HG02840 (cell line): ENCODE measurements around the gene HID1.
"Not testable (repeated sequence)": the region's sequence is repeated elsewhere in the genome, so short reads cannot be mapped to it uniquely, and the experiment has no call there.

Experiments used
- ATAC-seq: cut with Tn5 transposase; IDR thresholded peaks from one replicate; pipeline ENCODE4 v1.9.1; 2021; ENCODE audit warnings: mild to moderate bottlenecking, moderate library complexity, moderate number of reproducible peaks; ENCODE audit not compliant: unreplicated experiment, low FRiP score

HID1 gene, protein sequence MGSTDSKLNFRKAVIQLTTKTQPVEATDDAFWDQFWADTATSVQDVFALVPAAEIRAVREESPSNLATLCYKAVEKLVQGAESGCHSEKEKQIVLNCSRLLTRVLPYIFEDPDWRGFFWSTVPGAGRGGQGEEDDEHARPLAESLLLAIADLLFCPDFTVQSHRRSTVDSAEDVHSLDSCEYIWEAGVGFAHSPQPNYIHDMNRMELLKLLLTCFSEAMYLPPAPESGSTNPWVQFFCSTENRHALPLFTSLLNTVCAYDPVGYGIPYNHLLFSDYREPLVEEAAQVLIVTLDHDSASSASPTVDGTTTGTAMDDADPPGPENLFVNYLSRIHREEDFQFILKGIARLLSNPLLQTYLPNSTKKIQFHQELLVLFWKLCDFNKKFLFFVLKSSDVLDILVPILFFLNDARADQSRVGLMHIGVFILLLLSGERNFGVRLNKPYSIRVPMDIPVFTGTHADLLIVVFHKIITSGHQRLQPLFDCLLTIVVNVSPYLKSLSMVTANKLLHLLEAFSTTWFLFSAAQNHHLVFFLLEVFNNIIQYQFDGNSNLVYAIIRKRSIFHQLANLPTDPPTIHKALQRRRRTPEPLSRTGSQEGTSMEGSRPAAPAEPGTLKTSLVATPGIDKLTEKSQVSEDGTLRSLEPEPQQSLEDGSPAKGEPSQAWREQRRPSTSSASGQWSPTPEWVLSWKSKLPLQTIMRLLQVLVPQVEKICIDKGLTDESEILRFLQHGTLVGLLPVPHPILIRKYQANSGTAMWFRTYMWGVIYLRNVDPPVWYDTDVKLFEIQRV

DNA sequence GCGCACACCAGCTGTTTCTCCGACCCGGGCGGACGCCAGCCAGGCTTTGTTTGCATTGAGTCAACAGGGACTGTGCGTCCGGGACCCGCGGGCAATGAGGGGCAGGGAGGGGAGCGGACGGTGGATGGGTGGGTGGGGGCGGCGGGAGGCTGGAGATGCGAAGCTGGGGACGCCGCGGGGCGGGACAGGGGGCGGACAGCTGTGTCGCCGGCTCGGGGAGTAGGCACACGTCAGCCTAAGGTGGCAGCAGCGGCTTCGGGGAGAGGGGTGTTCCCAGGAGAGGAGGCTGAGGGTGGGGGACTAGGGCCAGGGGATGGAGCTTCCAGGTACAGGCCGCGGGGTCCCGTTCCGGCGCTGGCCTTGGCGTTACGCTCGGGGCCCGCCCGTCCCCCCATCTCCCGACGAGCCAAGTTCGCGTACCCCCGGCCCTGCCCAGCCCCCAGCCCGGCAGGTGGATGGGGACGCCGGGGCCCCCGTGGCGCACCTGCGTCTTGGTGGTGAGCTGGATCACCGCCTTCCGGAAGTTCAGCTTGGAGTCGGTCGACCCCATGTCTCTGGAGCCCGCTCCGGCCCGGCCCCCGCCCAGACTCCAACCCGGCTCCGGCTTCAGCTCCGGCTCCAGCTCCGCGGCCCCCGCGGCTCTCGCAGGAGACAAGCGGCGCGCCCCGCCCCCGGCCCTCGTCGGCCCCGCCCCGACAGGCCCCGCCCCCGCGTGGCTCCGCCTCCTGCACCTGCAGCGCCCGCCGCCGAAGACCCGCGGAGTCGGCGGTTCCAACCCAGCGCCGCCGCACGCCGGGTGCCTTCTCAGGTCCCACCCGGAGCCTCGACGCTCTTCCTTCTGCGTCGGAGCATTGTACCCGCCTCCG is at the start of gene HID1:
Gene HID1 (minus strand): TSS at position 653 of the 866 bp plus-strand sequence. CDS start 103 bp downstream, at position 550.
- ATAC-seq = no peak

DNA sequence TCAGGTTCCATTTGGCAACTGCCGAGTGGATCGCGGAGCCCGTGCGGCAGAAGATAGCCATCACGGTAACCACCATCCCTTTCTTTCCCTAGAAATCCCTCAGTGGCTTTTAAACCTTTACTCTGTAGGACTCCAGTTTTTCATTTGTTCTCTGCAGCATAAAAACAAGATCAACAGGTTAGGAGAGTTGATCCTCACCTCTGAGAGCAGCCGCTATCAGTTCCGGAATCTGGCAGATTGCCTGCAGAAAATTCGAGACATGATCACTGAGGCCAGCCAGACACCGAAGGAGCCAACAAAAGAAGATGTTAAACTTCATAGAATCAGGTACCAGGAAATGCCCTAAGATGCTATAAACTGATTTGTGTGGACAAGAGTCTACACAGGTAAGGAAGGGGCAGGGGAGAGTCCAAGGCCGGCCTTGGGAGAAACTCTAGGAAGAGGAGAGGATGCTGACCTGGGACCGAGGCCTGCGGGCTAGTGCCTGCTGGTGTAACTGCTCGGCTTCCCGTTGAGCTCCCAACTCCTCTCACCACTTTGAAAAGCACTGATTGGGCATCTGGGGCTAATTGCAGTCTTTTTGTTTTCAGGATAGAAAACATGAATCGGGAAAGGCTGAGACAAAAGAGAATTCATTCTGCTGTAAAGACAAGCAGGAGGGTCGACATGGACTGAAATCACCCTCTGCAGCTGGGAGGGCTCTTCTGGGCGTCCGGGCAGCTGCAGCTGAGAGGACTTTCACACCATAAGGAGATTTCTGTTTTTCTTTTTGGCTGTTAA is 48.0 kb upstream of the HID1 start:
- ATAC-seq = no peak

DNA sequence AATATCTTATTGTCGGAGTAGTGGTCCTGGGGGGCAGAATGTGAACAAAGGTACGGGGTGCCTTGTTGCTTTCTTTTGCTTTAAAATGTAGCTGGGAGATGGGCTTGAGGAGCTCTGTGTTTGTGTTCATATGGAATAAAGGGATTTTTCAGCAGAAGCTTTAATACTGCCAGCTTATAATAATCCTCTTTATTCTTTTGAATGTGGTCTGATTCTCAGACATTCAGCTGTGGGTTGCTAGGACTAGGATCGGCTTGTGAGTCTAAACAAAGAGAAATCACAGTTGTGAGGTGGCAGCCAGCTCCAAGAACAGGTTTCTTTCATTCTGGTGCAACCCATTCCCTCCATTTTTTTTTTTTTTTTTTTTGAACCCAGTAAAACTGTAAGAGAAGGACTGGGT is 47.2 kb upstream of the HID1 start:
- ATAC-seq = no peak

DNA sequence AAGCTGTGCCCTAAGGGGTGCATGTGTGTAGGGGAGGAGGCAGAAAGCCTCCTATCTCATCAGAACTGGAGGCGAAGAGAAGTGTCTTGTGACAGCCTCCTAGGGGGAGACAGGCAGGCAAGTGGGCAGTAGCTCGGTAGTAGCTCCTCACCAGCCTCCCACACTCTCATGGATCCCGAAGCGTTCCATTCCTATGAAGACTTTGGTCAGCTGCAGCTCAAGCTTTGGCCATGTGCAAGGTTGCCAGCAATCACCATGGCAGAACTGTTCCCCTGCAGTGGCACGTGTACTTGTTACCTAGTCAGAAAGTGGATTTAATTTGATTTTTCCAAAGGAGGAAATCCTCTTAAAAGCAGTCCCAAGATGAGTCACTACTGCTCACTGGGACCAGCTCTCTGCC is 46.6 kb upstream of the HID1 start:
- ATAC-seq = no peak

DNA sequence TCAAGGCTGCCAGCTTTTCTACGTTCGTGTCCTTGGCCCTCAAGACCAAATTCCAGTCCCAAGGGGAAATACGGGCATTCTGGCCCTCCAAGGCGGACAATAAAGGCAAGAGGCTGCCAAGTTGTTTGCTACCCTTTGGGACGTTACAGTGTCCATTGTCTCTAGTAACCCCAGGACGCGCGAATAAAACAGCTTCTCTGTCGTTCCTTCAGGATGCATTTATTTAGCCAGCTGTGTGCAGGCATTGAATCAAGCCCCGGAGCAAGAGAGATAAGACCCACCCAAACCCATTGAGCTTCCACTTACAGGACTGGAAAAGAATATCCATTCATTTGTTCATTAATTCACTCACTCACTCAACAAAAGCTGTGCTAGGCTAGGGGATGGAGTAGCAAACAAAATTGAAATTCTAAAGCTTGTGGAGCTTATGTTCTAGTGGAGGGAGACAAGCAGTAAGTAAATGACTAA is 40.6 kb upstream of the HID1 start:
- ATAC-seq = no peak

DNA sequence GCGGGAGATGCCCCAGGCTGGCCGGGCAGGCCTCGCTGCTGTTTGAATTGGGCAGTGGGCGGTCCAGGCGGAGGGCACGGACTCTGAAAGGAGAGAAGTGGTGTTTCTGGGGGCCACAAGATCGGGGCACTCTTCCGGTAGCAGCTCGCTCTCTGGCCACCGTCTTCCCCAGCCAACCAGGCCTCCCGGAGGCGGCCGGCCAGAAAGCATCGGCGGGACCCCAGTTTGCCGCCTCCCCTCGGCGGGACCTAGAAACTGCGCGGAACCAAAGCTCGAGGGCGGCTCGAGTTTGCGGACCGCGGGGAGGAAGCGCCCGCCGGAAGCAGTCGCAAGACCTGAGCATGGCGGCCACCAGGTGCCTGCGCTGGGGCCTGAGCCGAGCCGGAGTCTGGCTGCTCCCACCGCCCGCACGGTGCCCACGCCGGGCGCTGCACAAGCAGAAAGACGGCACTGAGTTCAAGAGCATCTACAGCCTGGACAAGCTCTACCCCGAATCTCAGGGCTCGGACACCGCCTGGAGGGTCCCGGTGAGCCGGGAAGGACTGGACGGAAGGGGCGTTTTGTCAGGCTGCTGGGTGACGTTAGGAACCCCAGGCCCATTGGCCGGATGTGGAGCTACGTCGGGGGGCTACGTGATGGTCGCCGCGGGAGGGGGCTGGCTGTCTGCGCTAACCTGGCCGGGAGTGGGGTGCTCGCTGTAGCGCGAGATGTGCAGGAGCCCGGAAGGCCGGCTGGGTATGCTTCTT is 40.0 kb upstream of the HID1 start, which contains the start of gene MRPL58:
Gene MRPL58 (plus strand): TSS at position 325 of the 746 bp plus-strand sequence. CDS start 17 bp downstream, at position 342.
- peak; percentile 91 for ATAC-seq

DNA sequence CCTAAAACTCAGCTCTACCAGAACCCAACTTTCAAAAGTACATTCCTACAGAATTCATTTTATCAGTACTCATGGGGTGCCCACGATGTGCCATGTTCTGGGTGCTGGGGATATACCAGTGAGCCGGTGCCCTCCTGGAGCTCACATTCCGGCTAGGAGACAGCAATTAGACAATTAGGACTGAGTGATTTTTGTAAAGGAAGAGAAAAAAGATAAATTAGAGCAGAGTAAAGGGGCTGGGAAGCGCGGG is 39.5 kb upstream of the HID1 start:
- ATAC-seq = no peak

DNA sequence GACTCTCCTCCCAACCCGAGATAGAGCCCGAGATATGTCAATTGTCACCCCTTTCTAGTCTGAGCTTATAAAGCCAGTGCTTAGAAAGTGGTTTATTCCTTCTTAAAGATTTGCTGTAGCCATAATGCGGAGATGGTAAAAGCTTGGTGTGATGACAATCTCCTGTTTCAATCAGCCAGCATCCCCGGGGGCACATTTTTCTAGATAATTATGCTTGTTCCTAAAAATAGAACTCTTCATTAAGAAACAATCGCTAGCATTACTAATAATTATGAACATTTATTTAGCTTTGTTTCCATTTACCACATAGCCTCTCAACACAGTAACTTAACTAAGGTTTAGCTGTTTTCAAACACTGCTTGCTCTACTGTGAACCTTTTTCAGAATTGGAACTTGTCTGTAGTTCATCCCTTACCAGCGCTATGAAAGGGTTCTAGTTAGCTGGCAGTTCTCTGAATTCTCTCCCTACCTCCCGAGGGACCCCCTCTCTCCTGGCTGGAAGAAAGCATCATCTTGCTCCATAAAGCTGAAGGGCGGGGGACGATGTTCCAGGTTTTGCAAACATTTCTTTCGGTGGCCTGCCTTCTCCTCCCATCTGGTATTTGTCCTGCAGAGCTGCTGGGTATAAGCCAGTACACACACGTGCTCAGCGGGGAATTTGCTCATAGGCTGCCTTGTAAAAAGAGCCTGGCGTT is 39.0 kb upstream of the HID1 start:
- ATAC-seq = no peak

DNA sequence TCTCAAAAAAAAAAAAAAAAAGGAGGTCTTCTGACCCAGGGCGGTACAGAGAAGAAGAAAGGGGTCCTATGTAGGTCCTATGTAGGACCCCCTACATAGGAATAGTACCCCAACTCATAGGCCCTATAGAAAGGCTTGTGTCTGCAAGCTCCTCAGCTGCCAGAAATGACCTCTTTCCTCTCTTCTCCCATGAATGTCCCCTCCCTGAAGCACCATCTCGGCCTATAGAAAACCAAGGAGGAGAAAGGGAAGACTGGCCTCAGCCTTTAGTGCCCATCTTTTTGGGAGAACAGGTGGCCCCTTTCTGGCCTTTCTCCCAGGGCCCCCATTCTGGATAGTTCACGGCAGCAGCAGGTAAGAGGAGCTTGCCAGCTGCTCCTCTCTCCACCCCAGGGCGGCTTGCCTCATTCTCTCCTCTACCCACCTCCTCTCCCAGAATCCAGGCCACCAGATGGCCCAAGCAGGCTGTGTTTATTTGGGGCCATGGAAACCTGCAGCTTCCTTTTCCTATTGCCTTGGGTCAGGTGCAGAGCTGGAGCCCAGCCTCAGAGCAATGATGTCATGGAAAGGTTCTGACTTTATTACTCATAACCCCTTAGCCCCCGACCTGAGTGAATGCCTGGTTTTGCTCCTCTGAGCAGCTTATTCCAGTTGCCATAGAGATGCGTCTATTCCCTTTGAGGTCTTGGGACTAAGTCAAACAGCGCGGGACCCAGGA is 38.3 kb upstream of the HID1 start:
- ATAC-seq = no peak

DNA sequence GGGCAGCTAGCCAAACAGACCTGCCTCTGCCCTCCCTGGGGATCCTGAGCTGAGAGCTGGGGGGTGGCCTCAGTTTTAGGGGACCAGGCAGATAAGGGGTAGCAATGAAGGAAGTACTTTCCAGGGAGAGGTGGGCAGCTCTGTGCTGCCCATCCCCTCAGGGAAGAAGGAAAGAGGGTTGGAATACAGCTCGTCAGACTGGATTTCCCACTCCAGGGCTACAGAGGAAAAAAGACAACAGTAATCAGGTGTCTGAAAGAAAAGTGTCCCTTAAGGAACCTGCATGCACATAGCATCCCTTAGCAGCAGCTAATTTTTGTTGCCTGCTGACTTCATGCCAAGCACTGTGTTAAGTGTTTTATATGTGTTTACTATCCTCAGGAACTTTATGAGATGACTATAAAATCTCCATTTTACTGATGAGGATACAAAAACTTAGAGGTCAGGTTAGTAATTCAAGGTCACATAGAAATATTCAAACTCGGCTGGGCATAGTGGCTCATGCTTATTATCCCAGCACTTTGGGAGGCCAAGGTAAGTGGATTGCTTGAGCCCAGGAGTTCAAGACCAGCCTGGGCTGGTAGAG is 36.7 kb upstream of the HID1 start:
- no peak for ATAC-seq

DNA sequence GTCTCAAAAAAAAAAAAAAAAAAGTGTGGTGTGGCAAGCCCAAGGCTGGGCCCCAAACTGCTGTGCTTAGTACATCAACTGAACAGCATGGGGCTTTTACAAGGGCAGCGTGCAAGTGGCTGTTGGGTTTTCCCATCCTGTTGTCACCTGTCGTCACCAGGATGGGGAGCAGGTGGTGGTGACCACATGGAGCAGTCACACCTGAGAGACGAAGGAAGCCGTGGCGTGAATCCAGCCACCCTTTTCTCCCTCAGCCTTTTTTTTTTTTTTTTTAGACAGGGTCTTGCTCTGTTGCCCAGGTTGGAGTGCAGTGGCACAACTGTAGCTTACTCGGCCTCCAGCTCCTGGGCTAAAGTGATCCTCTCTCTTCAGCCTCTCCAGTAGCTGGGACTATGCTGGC is 35.8 kb upstream of the HID1 start:
- no peak for ATAC-seq

DNA sequence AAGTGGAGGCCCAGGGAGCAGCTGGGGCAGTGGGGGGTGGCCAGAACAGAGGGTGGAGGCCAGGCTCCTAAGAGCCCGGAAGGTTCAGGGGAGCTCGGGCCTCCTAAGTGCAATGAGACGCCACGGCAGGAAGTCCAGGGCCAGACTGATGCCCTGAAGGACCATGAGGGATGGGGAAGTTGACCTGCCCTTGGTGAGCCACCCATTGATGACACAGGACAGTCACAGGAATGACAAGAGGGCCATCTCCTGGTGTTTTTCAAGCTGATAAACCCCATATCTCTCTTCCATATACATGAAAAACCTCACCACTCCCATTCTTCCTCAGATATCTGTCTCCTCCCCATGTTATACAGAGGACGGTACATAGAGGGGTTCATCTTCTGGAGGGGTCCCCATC is 34.1 kb upstream of the HID1 start:
- no peak for ATAC-seq

DNA sequence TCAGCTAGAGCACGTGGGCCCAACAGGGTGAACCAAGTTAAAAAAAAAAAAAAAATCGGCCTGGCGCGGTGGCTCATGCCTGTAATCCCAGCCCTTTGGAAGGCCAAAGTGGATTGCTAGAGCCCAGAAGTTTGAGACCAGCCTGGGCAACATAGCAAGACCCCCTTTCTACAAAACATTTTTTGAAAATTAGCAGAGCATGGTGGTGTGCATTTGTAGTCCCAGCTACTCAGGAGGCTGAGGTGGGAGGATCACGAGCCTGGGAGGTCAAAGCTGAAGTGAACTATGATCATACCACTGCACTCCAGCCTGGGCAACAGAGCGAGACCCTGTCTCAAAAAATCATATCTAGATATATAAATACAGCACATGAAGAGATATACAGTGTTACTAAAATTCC is 33.5 kb upstream of the HID1 start:
- ATAC-seq = not testable (repeated sequence)

DNA sequence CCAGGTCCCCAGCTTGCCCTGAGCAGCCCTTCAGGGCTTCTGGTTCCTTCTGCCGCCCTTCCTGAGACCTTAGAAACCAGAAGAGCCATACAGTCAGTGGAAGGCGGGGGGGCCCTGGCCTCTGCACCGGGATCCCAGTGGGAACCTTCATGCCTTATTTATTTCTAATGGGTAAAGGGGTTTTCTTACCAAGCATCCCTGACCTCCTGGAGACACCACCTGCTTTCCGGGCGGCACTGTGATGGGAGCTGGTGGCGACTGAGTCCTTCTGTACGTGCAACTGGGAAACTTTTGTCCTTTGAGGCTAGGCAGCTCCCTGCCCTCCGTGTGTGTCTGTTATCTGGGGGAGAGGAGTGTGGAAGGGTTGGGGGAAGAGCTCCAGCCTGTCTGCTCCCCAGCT is 32.7 kb upstream of the HID1 start:
- ATAC-seq = no peak

DNA sequence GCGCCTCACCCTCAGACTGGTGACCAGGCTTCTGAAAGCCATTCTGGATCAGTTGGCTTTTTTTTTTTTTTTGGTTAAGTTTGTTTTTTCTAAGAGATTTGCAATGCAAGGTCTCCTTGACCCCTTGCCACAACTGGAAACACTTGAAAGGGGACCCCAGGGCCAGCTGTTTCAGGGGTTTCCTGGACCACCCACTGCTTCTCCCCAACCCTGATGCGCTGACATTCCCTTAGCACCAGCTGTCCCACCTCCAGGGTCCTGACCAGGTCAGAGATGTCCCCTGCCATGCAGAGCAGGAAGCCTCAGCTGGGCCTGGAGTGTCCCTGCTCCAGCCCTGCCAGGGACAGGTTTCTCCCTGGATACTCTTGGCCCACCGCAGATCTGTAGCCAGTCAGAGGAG is 31.8 kb upstream of the HID1 start:
- no peak for ATAC-seq

DNA sequence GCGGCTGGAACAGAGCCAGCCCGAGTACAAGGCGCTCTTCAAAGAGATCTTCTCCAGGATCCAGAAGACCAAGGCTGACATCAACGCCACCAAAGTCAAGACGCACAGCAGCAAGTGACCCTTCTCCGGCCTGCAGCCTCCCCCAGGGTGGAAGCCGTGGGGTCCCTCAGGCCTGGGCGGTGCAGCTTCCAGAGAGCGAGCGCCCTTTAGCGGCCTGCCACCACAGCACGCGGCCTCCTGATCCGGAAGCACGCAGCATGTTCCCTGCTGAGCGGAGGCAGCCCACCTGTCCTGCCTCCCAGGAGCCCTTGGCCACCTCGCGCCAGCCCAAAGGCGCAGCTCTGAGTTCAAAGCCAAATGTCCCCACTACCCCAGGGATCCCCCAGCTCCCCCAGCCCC is 31.4 kb upstream of the HID1 start:
- no peak for ATAC-seq

DNA sequence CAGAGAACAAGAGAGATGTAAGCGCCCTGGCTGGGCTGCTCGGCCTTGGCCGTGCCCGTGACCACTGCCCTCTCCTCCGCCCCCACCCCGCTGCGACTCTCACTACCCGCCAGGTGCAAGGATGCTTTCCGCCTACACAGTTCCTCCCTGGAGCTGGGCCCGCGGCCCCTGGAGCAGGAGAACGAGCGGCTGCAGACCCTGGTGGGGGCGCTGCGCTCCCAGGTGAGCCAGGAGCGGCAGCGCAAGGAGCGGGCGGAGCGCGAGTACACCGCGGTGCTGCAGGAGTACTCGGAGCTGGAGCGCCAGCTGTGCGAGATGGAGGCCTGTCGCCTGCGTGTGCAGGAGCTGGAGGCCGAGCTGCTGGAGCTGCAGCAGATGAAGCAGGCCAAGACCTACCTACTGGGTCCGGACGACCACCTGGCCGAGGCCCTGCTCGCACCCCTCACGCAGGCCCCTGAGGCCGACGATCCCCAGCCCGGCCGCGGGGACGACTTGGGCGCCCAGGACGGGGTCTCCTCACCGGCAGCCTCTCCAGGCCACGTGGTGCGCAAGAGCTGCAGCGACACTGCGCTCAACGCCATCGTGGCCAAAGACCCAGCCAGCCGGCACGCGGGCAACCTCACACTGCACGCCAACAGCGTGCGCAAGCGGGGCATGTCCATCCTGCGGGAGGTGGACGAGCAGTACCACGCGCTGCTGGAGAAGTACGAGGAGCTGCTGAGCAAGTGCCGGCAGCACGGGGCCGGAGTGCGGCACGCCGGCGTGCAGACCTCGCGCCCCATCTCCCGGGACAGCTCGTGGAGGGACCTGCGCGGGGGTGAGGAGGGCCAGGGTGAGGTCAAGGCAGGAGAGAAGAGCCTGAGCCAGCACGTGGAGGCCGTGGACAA is 30.8 kb upstream of the HID1 start:
- ATAC-seq = no peak
